Mucosa of gallbladder (tissue), 1 donor: ENCODE data around the gene IFIT2. TPM values are rescaled to one million over a fixed set of nuclear protein-coding genes. Genes with fewer than 3 reads are reported as not detected.
"Not testable (repeated sequence)": the region's sequence is repeated elsewhere in the genome, so short reads cannot be mapped to it uniquely, and the experiment has no call there.

ENCODE experiments used
- DNase-seq: peaks from one replicate; pipeline ENCODE4 v3.0.0-alpha.2; 2020; ENCODE audit warnings: low spot score
- total RNA-seq: library from RNA; stranded (reverse); gene quantifications from one replicate; pipeline ENCODE4 v1.2.1, GENCODE V29; 2021
- donor health status: DM: no; HTN: no; CAD: no.

IFIT2 gene
- total RNA-seq, 1 donor from 2014 or later: 11.8 TPM

GRCh38 chr10:89279421-89279869, 22.4 kb upstream of the IFIT2 start:
- peak; percentile 62 for DNase-seq

GRCh38 chr10:89280508-89280907, 21.3 kb upstream of the IFIT2 start:
- no peak for DNase-seq

GRCh38 chr10:89281606-89282395, 20.0 kb upstream of the IFIT2 start:
- DNase-seq: no peak

GRCh38 chr10:89283025-89283935, 18.6 kb upstream of the IFIT2 start:
- DNase-seq: no peak

GRCh38 chr10:89283936-89284475, 17.8 kb upstream of the IFIT2 start:
- peak; percentile 45 for DNase-seq

- DNase-seq: not testable (repeated sequence)
Observed at GRCh38 chr10:89284711-89285110, 17.1 kb upstream of the IFIT2 start.

GRCh38 chr10:89285303-89285702, 16.5 kb upstream of the IFIT2 start:
- DNase-seq: not testable (repeated sequence)

GRCh38 chr10:89294721-89295239, 7.1 kb upstream of the IFIT2 start:
- DNase-seq: no peak

- DNase-seq: no peak
Observed at GRCh38 chr10:89295597-89295996, 6.2 kb upstream of the IFIT2 start.

GRCh38 chr10:89296220-89296648, 5.6 kb upstream of the IFIT2 start:
- DNase-seq: no peak

- no peak for DNase-seq
Observed at GRCh38 chr10:89297356-89297755, 4.5 kb upstream of the IFIT2 start.

GRCh38 chr10:89297791-89298190, 4.1 kb upstream of the IFIT2 start:
- DNase-seq: no peak

GRCh38 chr10:89299031-89299430, 2.8 kb upstream of the IFIT2 start:
- no peak for DNase-seq

- DNase-seq: no peak
Observed at GRCh38 chr10:89301232-89301631, 614 bp upstream of the IFIT2 start.

- no peak for DNase-seq
Observed at GRCh38 chr10:89302625-89303024, 779 bp downstream of the IFIT2 start.

- no peak for DNase-seq
Observed at GRCh38 chr10:89303161-89303560, 1.3 kb downstream of the IFIT2 start.

- no peak for DNase-seq
Observed at GRCh38 chr10:89304026-89304425, 2.2 kb downstream of the IFIT2 start.

- DNase-seq: no peak
Observed at GRCh38 chr10:89304446-89304845, 2.6 kb downstream of the IFIT2 start.

GRCh38 chr10:89304925-89305324, 3.1 kb downstream of the IFIT2 start:
- DNase-seq: no peak

GRCh38 chr10:89305766-89306433, 4.1 kb downstream of the IFIT2 start:
- DNase-seq: no peak

- DNase-seq: no peak
Observed at GRCh38 chr10:89306434-89307268, 4.8 kb downstream of the IFIT2 start.
